ENCODE measurements around the gene BNIP3.

Gene BNIP3

DNA sequence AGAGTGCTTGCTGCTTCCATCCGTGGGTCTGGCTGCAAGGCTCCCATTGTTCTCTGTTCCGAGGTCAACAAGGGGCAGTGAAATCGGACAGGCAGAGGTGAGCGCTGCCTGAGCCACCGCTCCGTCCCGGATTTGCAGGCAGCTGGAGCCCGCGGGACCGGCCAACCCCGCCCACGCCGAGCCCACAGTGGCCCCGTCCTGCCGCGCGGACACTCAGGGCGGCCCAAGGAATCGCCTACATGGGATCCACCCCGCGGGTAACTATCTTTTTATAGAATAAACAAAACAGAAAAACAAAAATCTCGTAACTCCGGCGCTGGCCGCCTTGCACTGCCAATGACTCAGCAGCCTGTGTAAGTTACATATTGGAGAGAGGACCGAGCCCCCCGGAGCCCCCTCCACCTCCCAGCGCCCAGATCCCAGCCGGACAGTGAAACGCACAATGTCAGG is 1.9 kb downstream of the BNIP3 start:
- DNase-seq (ENCODE audit: extremely low spot score, insufficient read length, low read depth) (no peak), FAIRE-seq (no peak)

DNA sequence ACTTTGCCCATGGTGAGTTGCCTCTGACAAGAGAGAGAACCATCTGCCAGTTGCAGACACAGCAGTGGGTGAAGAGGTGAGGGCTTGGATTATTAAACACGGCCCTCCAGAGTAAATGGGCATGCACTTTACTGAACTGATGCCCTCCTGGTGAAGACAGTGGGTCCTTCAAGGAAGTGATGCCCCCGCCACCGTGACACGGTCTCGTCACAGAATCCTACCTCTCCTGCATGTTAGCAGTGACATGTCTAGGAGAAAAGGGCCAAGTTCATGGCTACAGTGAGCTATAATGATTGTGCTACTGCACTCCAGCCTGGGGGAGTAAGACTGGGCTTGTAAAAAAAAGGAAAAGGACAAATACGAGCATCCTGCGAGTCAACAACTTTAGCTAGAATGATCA is 2.4 kb downstream of the BNIP3 start:
- DNase-seq (ENCODE audit: extremely low spot score, insufficient read length, low read depth): no peak
- no peak for FAIRE-seq

DNA sequence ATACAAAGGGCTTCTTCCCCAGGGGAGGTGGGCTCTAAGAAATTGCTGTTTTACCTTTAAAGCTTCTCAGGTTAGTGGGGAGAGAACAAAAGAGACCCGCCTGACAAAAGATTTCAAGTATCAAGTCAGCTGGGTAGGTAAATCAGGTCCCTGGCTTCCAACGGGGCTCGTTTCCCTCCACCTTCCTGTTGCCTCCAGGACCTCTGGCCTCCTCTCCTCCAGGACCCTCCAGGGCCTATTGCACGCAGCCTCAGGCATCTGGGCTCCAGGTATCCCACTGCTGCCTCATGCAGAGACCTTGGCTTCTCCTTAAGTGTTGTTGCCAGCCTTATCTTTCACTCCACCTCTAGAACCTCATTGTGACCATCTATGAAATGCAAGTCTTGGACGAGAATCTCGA is 2.9 kb downstream of the BNIP3 start:
- no peak for FAIRE-seq
- DNase-seq (ENCODE audit: extremely low spot score, insufficient read length, low read depth): no peak

DNA sequence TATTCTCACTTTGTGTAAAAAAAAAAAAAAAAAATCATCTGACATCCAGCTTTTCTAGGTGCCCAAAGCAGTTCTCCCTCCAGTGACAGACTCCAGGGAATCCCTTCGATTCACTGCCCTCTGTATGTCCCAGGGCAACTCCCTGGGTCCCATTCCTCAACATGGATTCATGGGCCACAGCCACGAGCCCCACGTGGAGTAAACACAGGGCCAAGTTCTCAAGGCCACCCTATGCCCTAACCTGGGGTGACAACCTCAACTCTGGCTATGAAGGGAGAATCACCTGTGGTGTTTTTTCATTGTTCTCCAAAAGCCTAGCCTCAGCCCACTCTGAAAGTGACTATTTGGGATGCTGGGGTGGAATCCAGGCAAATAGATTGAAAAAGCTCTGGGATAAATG is 3.4 kb downstream of the BNIP3 start:
- FAIRE-seq: no peak
- DNase-seq (ENCODE audit: extremely low spot score, insufficient read length, low read depth): no peak

DNA sequence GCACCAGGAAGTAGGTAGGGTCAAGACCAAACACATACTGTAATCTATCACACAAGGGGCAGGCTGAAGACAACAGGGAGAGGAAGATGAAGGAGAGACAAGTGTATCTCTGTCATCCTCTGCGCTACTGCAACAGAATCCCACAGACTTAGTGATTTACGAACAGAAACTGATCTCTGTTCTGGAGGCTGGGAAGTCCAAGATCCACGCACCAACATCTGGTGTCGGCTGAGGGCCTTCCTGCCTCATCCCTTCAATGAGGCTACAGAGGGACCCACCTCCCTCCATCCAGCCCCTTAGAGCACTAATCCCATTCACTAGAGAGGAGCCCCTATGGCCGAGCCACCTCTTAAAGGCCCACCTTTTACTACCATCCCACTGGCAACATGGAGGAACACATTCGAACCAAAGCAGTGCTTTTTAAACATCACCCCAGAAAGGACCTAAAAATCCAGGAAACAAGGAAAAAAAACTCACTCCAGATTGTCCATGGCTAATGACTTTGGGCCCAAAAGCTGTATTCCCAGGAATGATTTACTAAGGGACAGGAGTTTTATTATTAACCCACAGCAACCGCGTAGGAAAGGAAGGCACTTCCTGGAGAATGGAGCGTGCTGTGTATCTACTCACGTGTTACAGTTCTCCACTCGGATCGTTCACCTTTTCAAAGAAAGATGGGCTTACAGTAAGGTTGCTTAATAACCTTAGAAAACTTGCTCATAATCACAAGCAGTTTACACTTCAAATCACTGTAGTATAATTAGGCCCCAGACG is 4.2 kb downstream of the BNIP3 start:
- DNase-seq (ENCODE audit: extremely low spot score, insufficient read length, low read depth) (no peak), FAIRE-seq (no peak)

DNA sequence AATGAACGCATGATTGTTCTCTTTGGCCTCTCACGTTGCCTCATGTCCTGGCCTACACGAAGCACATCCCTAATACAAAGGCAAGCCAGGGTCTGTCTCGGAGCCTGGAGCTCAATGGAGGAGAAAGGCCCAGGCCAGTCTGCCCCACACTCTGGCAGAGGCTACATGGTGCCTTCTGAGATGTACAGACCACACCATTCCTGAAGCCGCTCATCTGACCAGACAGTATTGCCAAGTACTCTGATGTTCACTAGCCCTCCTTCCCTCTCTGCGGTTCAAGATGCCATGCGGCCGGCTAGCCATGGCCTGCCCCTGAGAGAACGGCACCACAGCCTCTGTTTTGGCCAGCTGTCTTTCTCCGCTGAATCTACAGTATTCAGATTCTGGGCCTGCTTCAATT is 5.9 kb downstream of the BNIP3 start:
- DNase-seq (ENCODE audit: extremely low spot score, insufficient read length, low read depth): no peak
- FAIRE-seq: no peak

DNA sequence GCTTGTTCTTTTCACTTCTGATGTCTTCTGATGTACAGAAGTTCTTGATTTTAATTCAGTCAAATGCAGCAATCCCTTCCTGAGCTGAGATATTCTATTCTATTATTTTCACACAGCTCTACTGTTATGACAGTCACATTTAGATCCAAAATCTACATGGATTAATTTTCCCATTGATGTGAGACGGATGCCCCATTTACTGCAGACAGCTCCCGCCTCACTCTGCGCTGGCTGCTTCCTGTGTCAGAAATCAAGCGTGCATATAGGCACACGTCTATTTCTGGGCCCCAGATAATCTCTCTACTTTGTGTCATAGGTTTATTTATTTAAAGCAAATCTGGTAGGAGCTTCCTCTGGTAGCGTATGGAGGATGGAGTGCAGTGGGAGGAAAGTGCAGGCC is 6.7 kb downstream of the BNIP3 start:
- DNase-seq (ENCODE audit: extremely low spot score, insufficient read length, low read depth) (no peak), FAIRE-seq (no peak)

DNA sequence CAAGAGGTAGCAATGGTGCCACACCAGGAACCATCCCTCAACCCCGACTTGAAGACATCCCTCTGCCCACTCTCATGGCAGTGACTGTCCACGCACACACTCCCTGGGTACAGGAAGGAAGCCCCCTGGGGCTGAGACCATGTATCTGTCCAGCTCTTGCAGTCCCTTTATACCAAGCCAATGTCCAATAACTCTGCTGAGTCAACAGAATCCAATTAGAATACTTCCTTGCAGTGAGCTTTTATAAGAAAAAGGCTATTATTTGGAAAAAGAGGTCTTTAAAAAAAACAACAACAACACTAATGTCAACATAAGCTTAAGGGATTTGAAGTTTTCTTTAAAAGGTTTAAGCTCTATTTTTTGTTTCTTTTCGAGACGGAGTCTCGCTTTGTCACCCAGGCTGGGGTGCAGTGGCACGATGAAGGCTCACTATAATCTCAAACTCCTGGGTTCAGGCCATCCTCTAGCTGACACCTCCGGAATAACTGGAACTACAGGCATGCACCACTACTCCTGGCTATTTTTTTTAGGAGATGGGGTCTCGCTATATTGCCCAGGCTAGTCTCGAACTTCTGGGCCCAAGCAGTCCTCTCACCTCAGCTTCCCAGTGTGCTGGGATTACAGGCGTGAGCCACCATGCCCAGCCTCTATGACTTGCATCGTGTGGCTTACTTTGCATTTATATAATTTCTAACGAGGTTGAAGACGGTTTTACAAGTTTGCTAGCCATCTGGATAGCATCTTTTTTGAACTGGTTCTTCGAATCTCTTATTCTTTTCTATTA is 7.5 kb downstream of the BNIP3 start:
- DNase-seq (ENCODE audit: extremely low spot score, insufficient read length, low read depth): no peak
- no peak for FAIRE-seq

DNA sequence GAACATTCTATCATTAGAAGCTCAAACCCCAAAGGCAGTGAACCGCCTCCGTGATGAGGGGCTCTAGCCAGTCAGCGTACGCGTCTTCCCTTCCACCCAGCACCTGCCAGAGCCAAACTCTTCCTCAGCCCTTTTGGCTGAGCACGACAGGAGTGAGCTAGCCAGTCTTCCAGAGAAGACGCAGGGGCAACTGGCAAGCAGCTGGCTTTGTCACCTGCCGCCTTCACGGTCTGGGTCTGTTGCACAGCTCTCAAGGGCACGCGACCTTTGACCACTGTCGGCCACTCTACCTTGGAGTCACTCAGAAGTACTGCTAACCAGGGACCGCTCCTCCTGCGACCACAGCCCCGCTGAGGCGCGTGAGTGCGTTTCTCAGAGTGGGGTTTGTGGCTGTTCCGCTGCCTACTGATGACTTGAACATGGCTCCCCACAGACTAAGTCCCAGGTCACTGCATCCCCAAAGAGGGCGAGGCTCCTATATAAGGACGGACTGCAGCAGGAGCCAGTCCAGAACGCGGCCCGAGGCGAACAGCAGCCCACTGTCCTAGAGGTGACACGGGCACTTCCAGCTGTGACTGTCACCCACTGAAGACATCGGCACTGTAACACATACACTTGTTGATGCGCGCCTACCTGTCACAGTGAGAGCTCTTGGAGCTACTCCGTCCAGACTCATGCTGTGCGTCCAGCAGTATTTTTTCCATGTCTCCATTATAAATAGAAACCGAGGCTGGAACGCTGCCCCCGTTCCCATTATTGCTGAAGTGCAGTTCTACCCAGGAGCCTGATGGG is 8.4 kb downstream of the BNIP3 start:
- FAIRE-seq (no peak), DNase-seq (ENCODE audit: extremely low spot score, insufficient read length, low read depth) (no peak)

DNA sequence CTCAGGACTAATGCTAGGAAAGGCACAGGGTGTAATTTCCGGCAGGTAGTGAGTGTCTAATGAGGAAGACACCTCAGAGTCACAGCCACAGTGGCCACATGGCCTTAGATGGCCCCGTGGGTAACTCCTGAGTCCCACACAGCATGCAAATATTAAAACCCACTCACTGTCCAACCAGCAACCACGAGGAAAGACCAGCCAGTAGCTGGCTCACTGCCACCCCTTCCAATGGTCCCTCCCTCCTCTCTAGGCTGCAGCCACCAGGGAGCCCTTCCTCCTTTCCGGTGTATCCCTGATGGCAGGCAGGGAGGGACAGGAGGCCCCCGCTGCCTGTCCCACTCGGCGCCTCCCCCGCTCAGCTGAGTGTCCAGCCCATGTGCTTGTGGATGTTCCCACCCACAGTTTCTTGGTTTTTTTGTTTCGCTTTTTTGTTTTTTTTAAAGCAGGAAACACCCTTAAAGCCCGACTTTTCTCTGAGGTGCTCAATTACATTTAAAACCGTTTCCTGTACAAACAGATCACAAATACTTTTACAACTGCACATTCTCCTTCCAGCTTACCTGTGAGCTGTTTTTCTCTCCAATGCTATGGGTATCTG is 9.2 kb downstream of the BNIP3 start:
- DNase-seq (ENCODE audit: extremely low spot score, insufficient read length, low read depth): no peak

DNA sequence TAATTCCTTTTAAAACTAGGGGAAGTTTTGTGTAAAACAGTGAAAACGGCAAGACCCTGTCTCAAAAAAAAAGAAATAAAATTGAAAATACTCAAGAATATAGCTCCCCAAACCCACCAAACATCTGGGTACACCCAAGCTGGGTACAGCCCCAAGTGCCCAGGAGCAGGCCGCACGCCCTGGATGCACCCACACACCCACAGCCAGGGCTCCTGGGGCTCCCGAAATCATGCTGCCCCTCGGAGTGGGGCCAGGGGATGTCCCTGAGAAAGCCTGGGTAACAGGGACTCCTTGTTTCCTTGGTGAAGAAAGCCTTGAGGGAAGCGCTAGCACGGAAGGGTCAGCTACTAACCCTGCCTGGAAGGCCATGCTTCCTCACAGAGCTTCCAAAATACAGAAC is 10.1 kb downstream of the BNIP3 start:
- no peak for DNase-seq (ENCODE audit: extremely low spot score, insufficient read length, low read depth)
- no peak for FAIRE-seq

More for the DNA sequence above, 9.2 kb downstream of the BNIP3 start:
- no peak for FAIRE-seq

DNA sequence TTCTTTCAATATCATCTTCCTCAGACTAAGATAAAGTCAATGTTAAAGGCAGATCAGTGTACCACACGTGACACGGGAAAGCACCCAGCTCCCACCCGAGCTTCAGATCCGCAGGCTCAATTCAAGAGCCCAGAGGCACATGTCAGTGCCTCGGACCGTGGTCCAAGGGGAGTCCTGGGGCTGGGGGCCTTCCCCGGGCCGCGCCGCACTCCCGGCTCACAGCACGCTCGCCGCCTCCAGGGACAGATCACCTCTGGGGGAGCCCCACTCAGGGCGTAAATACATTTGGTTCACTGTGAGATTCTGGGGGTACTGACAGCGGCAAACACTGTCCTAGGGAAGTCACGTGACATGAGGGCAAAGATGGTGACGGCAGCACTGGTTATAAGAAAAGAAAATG is 10.8 kb downstream of the BNIP3 start:
- FAIRE-seq: no peak
- DNase-seq (ENCODE audit: extremely low spot score, insufficient read length, low read depth): no peak

DNA sequence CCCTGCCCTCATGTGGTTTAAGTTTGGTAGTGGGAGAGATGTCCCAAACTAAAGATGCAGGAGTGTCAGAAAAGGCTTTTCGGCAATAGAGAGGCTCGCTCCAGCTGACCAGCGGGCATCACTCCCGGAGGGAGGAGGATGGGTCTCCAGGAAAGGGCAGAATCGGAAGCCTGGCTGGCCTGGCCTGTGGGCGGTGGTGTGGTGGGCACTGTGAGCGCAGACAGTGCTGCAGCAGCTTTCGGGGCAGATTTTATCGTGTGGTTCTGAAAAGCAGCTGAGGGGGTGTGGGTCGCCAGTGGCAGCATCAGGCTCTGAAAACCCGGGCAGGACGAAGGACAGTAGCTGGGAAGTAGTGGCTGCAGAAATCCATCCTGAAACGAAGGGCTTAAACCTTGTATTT is 12.8 kb downstream of the BNIP3 start:
- FAIRE-seq (no peak), DNase-seq (ENCODE audit: extremely low spot score, insufficient read length, low read depth) (no peak)

DNA sequence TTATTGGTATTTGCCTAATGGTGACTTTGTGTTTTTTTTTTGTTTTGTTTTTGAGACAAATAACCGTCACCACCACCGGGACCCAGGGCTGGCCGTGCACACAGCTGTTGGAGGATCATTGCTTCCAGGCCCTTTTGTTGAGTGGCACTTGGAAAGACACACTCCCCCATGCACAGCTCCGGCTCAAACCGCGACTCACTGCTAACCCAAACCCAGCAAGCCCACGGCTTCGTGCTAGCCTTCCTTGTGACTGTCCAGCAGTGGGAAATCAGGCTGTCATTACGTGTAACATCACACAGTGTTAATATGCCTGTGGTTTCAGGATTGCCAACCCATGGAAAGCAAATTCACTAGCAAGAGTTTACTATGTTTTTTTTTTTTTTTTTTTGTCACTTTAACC is 17.4 kb downstream of the BNIP3 start:
- FAIRE-seq: no peak
- DNase-seq (ENCODE audit: extremely low spot score, insufficient read length, low read depth): no peak

DNA sequence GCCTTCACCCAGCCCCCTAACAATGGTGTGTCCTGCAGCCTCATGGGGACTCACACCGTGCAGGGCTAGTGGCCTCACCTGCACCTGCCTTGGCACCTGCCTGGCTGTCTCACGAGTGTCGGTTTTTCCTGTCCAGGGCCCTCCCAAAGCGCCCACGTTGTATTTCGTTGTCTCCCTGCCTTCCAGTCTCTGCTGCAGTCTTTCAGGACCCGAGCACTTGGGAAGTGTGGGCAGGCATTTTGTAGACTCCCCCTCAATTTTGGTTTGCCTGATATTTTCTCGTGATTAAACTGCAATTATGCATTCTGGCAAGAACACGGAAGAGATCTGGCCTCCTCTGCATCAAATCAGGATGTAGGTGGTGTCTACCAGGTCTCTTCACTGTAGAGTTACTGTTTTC is 17.9 kb downstream of the BNIP3 start:
- DNase-seq (ENCODE audit: extremely low spot score, insufficient read length, low read depth) (no peak), FAIRE-seq (no peak)

DNA sequence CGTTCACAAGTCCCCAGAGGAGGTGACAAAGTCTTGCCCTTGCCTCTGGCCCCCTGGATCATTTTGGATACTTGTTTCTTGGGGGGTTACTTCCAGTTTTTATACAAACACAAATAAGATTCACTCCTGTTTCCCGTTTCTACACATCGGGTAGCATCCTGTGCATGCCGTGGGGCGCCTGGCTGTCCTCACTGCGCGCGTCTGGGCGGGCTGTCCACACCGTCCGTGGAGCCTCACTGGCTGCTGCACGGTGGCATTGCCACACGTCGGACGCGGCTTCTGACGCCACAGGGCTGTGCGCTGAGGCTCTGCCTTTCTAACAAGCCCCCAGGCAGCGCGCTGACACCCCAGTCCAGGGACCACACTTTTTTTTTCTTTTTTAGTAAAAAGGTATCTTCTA is 18.4 kb downstream of the BNIP3 start:
- FAIRE-seq: no peak
- DNase-seq (ENCODE audit: extremely low spot score, insufficient read length, low read depth): no peak

DNA sequence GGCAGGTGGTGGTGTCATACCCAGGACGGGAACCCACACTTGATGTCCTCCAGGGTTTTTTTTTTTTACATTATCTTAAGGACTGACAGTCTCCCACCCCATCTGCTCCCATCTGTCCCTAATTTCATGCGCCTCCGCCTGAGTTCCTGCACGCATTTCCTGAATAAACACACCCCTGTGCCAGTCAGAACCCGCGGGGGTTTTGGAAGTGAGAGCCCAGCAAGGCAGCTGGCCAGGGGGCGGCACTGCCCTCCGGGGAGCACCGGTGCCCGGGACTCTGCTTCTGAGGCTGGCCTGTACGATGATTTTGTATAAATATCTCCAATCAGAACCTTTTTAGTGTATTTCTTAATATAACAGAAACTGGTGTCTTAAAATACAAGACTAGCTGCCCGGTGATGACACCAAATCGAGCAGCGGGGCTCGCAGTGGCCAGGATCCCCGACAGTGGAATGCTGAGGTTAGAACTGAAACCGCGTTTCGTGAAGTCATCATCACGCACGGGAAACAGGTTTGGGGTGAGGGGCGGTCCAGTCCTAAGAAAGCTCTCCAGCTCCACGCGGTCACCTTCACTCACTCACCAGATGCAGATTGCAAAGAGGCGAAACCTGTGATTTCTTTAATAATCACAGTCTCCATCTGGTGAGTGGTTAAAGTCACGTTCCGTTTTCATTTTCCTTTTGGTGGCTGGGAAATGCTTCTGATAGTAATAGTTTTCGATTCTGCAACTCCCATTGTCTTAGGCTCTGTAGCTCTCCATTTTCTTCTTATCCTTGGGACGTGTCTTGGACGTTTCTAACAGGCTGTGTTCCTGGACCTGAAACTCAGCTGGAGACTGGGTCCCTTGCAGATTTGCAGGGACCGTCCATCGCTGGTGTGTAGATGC is 19.7 kb downstream of the BNIP3 start:
- FAIRE-seq: no peak
- no peak for DNase-seq (ENCODE audit: extremely low spot score, insufficient read length, low read depth)

DNA sequence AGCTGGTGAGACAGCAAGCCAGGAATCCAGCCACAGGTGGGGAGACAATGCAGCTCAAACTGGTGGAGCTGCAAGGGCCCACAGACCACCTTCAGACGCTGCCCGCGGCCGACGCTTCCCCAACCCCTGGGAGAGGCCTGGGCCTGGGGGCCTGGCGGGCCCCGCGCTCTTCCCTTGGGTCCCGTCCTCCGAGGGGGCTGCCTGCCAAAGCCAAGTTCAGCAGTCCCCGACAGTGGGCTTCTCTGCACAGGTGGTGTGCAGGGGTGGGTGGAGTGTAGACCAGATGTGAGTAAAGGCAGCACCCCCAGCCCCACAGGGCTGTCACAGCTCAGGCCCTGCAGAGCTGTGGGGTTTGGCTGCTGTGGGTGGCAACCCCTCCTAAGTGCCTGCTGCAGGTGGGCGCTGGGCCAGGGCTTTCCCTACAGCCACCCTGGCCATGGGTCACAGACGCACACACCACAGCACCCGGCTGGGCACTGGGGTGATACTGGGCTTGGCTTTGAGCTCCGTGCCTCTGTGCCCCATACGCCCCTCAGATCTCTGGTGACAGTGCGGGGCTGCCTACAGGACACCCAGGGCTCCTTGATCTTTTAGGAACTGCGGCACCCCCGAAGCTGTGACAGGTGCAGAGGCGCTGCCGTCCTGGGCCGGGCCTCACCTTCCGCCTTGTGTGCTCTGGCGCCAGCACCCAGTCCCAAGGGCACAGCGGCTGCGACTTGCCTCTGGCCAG is 20.5 kb downstream of the BNIP3 start:
- FAIRE-seq: no peak
- no peak for DNase-seq (ENCODE audit: extremely low spot score, insufficient read length, low read depth)

DNA sequence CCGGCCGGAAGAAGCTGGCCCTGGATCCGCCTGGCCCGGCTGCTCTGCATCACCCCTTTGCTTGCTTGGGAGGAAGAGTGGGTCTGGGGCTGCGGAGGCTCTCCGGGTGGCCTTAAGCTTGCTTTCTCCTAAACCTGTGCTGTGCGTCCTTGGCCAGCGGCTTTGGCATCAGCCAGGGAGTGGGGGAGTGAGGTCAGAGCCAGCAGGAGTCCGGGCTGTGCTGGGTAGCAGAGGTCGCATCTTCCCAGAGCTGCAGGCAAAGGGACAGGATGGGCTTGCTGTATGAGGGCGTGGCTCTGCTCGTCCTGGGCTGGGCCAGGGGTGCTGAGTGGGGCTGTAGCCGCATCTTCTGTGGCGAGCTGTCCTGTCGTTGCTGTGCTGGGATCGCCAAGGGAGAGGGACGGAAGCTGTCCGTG is 21.1 kb downstream of the BNIP3 start:
- FAIRE-seq (no peak), DNase-seq (ENCODE audit: extremely low spot score, insufficient read length, low read depth) (no peak)

All from GM18507 (cell line).